HG03045 (cell line): ENCODE measurements around the gene AMBRA1.

Experiments
- ATAC-seq: cut with Tn5 transposase; IDR thresholded peaks from one replicate; pipeline ENCODE4 v1.9.1; 2021; ENCODE audit warnings: mild to moderate bottlenecking, moderate library complexity; ENCODE audit not compliant: unreplicated experiment

The AMBRA1 gene

DNA sequence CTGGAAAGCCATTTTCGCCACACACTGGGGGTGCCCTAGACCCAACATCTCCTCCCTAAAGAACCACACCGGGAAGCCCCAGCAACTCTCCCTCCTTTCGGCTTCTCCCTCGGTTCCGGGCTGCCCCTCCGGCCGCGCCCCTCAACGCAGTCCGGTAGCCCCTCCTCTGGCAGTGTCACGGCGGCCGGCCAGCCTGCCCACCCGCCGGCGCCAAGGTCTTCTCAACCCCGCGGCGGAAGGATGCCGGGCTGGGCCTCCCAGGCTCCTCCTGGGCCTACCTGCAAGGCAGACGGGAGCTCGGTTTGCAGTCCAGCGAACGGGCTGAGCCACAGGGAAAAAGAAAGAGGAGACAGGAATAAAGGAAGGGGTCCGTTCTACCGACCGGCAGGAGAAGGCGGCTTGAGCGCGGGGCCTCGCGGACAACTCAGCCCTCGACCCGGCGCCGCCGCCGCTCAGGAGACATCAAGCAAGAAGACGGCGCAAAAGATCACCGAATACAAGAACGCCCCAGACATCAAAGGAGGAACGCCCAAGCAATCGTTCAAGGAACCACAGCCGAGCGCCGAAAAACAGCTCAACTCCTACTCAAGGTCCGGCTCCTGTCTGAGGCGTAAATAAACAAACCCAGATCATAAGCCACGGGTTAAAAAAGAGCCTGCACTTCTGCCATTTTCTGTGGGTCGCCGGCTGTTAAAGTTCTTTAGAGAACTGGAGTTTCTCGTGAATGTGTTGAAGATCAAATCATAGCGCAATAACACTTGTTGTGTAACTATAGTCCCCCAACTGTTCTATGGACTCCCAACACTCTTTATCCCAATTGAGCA lies at the start of gene AMBRA1:
Gene AMBRA1, minus strand, starts transcription at position 474 of the 824 bp plus-strand sequence. CDS start 45,643 bp downstream, outside the sequence.
- ATAC-seq = peak; percentile 75

GRCh38 chr11:46643531-46643930 lies 49.7 kb upstream of the AMBRA1 start:
- ATAC-seq = no peak

- ATAC-seq = no peak
Measured at GRCh38 chr11:46642627-46643335, 49.0 kb upstream of the AMBRA1 start.

DNA sequence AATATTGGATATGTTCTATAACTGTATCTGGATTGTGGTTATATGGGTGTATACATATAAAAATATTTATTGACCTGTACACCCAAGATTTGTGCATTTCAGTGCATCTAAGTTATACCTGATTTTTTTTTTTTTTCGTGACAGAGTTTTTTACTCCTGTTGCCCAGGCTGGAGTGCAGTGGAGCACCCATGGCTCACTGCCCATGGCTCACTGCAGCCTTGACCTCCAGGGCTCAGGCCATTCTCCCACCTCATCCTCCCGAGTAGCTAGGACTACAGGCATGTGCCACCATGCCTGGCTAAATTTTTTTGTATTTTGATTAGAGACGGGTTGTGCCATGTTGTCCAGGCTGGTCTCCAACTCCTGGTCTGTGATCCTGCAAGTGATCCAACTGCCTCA lies 47.8 kb upstream of the AMBRA1 start:
- no peak for ATAC-seq

GRCh38 chr11:46640036-46640788 lies 46.4 kb upstream of the AMBRA1 start:
- no peak for ATAC-seq

DNA sequence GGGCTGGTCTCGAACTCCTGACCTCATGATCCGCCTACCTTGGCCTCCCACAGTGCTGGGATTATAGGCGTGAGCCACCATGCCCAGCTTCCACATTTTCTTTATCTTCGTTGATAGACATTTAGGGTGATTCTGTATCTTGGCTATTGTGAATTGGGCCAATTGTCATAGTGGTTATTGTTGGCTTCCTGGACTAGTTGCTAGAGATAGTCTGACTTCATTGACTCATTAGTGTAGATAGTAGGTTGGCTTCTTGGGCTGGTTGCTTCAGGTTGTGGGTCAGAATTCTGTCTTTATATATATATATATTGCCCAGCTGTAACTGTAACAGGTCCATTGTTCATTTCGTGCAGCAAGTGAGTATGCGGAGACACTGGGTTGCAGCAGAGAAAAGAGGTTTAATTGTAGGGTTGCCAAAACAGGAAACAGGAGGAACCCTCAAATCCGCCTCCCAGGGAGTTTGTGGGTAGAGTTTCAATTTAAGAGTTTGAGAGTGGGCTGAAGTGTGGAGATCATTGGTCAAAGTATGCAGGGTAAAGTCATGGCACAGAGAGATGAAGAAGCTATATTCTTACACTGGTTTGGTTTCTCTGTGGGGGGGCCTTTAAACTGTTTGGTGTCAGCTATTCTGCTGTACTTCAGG lies 45.5 kb upstream of the AMBRA1 start:
- no peak for ATAC-seq

DNA sequence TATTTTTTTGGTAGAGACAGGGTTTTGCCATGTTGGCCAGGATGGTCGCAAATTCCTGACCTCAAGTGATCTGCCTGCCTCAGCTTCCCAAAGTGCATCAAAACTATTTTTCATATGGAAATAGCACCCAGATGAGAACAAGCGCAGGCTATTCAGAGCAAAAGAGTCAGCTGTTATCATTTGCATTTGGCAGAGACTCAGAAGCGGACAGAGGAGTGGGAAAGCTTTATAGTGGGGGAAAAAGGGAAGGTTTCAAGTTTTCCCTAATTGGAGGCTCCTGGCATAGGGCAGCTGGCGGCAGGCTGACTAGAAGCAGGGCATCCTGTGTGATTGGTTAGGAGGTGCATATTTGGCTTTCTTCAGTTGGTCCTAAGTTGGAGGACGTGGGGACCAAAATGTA lies 43.7 kb upstream of the AMBRA1 start:
- ATAC-seq = no peak

DNA sequence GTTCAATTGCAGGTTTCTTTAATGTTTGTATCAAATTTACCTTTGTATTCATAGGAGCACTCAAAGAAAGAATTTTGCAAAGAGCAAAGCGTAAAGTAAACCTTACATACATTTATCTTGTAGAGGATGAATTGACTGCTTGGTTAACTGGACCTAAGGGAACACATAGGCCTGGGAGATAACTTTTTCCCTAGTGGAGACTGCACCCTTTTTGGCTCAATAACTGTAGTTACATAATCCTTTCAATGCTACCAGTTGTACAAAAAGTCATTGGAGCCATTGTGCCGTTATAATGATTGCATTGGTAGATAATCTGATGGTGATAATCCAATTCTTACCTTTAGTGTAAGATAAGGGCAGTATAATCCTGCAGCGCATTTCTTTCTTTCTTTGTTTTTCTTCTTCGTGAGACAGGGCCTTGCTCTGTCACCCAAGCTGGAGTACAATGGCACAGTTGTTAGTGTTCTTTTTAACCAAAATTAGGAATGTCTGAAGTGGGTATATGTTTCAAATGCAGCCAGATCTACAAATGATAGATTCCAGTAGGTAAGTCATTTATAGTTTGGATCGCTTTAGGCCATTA lies 41.8 kb upstream of the AMBRA1 start:
- no peak for ATAC-seq

- ATAC-seq = no peak
Measured at GRCh38 chr11:46633291-46634217, 39.7 kb upstream of the AMBRA1 start.

DNA sequence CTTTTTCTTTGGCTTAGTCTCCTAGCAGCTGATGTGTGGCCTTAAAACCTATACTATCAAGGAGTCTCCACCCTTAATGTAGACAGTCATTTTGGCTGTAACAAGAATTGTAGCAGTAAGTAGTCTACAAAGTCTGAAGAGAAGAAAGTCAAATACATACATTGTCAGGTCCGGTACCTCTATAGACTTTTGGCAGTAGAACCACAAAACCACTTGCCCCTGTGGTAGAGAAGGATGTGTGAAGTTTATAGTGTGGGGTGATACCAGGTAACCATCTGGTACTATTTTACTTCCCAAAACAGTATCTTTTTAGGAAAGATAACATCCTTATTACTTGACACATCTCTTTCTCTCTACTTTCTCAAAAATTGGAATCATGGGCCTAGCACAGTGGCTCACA lies 38.7 kb upstream of the AMBRA1 start:
- no peak for ATAC-seq

- ATAC-seq = no peak
Measured at GRCh38 chr11:46631676-46632075, 37.9 kb upstream of the AMBRA1 start.

- no peak for ATAC-seq
Measured at GRCh38 chr11:46630237-46630636, 36.4 kb upstream of the AMBRA1 start.

- no peak for ATAC-seq
Measured at GRCh38 chr11:46628961-46629360, 35.1 kb upstream of the AMBRA1 start.

DNA sequence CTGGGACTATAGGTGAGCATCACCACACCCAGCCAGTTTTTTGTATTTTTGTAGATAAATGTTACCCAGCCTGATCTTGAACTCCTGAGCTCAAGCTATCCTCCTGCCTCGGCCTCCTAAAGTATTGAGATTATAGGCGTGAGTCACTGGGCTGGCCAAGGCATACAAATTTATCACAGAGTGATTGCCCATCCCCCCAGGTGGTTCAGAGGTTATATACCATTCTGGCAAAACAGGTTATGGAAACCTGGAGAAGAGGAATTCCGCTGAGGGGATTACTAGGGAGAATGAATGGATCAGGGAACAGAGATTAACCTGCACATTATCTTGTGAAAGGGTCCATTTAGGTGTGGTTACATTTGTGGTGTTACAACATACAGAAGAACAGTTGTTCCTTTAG lies 31.6 kb upstream of the AMBRA1 start:
- no peak for ATAC-seq

- no peak for ATAC-seq
Measured at GRCh38 chr11:46618837-46619236, 25.0 kb upstream of the AMBRA1 start.

DNA sequence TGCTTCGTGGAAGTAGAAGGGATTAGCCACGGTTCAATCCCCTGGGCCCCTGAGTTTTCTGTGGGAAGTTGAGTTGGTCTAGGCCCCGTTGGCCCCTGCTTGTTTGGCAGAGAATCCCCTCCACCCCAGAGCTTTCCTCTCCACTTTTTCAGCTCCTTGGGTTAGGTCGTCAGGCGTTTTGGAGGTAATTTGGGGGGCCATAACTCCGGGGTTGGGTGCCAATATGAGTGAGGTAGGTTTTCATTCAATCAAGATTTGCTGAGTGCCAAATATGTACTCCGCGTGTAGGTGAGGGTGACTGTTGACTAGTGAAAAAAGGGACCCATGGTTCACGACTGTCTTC lies 24.1 kb upstream of the AMBRA1 start:
- ATAC-seq = no peak

GRCh38 chr11:46617134-46617971 lies 23.5 kb upstream of the AMBRA1 start, which contains the start of the genes ATG13 and HARBI1:
Gene ATG13, plus strand, starts transcription at chr11:46617553. Its CDS starts 26,739 bp downstream, at chr11:46644292.
Gene HARBI1, minus strand, starts transcription at chr11:46617227. Its CDS starts 990 bp downstream, at chr11:46616237.
- peak; percentile 97 for ATAC-seq

DNA sequence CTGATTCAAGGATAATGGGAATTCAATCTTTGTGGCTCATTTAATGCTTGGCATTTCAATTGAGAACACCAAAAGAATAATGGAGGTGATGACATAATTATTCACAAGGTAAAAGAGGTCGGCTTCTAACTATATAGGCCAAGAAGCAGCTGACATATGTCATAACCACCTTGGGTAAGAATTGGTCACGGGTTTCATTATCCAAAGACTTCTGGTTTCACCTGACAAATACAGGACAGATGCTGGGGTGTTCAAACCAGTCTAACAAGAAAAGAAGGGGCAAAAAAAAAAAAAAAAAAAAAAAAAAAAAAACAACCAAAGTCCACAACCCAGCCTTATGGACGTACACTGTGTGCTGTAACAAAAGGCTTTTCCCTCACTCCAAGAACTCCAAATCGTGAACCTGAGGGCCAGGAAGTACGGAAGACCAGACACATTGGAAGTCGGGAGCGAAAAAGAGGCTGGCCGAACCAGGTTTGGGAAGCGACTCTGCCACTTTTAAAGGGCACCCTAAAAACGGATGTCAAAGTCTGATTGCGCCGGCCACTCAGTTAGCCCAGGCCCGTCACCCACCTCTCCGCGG lies 22.8 kb upstream of the AMBRA1 start:
- ATAC-seq = no peak
